HG03520 (cell line): ENCODE results near the gene KRAS.
"Not testable (repeated sequence)": the region's sequence is repeated elsewhere in the genome, so short reads cannot be mapped to it uniquely, and the experiment has no call there.

ENCODE experiments used
- ATAC-seq: cut with Tn5 transposase; IDR thresholded peaks from one replicate; pipeline ENCODE4 v1.9.1; 2021; ENCODE audit warnings: mild to moderate bottlenecking, moderate library complexity; ENCODE audit not compliant: unreplicated experiment

KRAS gene

DNA sequence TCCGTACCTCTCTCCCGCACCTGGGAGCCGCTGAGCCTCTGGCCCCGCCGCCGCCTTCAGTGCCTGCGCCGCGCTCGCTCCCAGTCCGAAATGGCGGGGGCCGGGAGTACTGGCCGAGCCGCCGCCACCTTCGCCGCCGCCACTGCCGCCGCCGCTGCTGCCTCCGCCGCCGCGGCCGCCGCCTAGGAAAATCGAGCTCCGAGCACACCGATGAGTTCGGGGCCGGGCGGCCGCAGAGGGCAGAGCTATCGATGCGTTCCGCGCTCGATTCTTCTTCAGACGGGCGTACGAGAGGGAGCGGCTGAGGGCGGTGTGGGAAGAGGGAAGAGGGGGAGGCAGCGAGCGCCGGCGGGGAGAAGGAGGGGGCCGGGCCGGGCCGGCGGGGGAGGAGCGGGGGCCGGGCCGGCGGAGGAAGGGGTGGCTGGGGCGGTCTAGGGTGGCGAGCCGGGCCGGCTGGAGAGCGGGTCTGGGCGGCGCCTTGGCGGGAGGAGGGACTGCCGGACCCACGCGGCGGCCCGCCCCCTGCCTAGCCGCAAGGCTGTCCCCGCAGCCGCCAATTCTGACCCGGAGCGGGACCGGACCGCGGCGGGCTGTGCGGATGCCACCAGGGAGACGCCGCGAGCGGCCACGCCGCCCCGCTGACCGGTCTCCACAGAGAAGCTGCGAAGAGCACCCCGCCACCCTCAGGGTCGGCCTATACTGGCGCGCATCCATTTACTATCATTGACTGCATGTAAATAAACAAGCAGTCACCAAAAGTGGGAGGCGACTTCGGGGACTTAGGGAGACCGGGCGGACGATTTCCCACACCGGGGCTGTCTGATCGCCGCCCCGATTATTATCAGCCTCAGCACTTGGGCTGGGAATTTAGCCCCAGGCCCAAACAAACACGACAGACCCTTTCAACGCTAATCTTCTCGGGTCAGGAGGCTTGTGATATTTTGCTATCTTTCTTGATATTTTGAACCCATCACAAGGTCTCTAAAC is at the start of gene KRAS:
Gene KRAS (minus strand): TSS at position 186 of the 987 bp plus-strand sequence.
- peak; percentile 76 for ATAC-seq

DNA sequence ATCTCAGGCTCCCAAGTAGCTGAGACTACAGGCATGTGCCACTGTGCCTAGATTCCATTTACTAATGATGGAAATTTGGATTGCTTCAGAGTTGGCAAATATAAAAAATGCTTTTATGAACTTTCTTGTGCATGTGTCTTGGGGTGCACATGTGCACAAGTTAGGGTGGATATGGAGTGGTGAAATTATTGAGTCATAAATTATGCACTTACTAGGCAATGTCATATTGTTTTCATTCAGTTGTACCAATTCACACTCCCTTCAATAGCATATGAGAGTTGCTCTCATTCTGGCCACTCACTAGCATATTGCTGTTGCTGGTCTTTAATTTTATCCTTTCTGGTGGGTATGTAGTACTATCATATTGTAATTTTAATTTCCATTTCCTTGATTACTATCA is 45.7 kb upstream of the KRAS start:
- no peak for ATAC-seq

GRCh38 chr12:25295361-25295760 is 44.6 kb upstream of the KRAS start:
- no peak for ATAC-seq

GRCh38 chr12:25293653-25294052 is 42.9 kb upstream of the KRAS start:
- no peak for ATAC-seq

DNA sequence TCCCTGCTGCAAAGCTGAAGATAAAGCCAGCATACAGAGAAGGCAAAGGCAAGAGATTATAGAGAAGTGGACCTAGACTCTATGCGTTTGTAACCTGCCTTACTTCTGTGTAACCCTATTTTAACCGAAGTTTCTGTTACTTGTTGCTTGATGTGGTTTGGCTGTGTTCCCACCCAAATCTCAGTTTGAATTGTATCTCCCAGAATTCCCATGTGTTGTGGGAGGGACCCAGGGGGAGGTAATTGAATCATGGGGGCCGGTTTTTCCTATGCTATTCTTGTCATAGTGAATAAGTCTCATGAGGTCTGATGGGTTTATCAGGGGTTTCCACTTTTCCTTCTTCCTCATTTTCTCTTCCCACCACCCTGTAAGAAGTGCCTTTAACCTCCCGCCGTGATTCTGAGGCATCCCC is 42.1 kb upstream of the KRAS start:
- not testable (repeated sequence) for ATAC-seq

DNA sequence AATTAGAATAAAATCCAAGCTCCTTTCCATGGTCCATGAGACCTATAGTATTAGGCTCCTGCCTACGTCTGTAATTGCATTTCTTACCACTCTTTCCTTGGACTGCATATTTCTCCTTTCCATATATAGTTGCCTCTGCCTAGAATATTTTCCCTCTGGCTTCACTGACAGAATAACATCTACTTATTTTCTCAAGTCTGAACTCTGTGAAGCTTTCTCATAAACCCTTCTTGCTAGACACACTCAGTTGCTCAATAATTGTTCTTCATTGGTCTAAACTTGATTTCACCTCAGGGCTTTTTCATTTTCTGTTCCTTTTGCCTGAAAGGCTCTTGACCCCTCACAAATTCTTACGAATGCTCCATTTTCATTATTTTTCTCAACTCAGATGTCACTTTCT is 36.9 kb upstream of the KRAS start:
- ATAC-seq: no peak

GRCh38 chr12:25286837-25287236 is 36.1 kb upstream of the KRAS start:
- ATAC-seq: no peak

- ATAC-seq: no peak
Measured at GRCh38 chr12:25284024-25284423, 33.3 kb upstream of the KRAS start.

DNA sequence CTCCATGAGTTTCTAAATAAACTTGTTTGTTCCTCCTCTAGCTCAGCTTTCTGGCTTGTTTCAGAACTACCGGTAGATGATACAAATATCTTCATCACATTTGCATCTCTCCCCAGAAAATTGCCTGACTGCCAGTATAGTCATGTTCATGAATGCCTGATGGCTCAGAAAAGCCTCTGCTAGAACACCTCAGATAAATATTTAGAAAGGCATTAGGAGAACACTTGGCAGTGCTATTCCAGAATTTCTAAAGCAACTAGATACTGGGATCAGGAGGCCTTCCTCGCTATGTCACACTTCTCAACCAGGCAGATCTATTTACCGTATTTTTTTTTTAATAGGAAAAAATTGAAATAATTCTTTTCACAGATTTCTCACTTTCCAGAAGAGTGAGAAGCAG is 32.3 kb upstream of the KRAS start:
- no peak for ATAC-seq

DNA sequence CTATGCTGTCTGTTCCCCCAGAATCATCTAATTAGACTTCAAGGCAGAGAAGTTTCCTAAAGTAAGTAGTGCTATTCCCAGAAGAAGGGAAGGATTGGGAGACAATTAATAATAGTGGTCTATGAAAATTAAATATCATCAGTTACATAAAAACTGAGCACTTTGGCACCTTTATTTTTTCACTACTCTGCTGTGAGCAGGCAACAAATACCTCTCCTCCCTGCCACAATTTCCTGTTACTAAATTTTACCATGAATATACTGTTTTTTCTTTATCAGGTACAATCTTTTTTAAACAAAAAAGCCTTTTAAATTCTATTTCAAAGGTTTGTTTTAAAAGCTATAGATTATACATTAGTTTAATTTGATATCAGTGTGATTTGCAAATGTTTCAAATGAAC is 29.4 kb upstream of the KRAS start:
- ATAC-seq: no peak

GRCh38 chr12:25278269-25278668 is 27.5 kb upstream of the KRAS start:
- ATAC-seq: no peak

GRCh38 chr12:25276199-25276937 is 25.6 kb upstream of the KRAS start:
- ATAC-seq: no peak

- ATAC-seq: no peak
Measured at GRCh38 chr12:25271486-25272098, 20.9 kb upstream of the KRAS start.

DNA sequence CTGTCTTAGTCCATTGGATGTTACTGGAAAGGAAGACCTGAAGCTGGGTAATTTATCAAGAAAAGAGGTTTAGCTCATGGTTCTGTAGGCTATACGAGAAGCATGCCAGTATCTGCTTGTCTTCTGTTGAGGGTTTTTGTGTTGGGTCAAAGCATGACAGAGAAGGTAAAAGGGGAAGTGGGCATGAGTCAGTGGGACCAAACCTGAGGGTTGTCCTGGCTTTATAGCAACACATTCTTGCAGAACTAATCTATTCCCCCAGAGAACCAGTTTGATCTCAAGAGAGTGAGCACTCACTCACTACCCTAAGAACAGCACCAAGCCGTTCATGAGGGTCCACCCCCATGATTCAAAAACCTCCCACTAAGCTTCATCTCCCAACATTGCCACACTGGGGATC is 19.0 kb upstream of the KRAS start:
- no peak for ATAC-seq

GRCh38 chr12:25266497-25266896 is 15.8 kb upstream of the KRAS start:
- no peak for ATAC-seq

GRCh38 chr12:25264862-25265261 is 14.1 kb upstream of the KRAS start:
- ATAC-seq: no peak

DNA sequence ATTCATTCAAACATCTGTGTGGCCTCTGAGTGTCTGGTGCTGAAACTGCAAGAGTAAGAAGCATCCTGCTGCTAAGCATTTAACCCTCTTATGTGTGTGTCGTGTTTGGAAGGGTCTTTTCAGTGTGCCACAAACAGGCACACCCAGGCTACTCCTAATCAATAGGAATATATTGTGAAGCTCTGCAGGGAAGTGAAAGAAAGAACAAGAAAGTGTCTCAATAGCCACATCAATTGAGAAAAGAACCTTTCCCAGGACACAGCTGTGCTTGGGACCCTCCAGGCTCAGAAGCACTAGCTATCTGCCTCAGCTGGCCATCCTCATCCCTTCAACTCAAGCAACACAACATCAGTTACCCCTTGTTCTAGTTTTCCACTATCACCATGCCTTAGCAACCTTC is 13.4 kb upstream of the KRAS start:
- no peak for ATAC-seq

DNA sequence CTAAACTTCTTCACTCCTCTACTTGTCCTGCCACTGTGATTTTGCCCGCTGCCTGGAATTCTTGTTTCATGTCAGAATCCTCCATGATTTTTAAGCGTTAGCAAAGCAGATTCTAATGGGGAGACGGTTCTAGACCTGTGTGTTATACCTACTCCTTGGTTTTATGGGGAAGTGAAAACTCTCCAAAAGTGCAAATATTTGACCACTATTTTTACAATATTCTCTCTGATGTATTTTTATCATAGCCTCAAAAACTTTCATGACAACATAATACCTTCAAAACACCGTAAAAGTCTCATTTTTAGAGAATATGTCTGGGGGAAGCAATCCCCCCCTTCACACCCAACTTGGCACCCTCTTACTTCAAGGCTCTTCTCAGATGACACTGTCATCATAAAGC is 12.9 kb upstream of the KRAS start:
- no peak for ATAC-seq

GRCh38 chr12:25262389-25263074 is 11.8 kb upstream of the KRAS start:
- no peak for ATAC-seq

DNA sequence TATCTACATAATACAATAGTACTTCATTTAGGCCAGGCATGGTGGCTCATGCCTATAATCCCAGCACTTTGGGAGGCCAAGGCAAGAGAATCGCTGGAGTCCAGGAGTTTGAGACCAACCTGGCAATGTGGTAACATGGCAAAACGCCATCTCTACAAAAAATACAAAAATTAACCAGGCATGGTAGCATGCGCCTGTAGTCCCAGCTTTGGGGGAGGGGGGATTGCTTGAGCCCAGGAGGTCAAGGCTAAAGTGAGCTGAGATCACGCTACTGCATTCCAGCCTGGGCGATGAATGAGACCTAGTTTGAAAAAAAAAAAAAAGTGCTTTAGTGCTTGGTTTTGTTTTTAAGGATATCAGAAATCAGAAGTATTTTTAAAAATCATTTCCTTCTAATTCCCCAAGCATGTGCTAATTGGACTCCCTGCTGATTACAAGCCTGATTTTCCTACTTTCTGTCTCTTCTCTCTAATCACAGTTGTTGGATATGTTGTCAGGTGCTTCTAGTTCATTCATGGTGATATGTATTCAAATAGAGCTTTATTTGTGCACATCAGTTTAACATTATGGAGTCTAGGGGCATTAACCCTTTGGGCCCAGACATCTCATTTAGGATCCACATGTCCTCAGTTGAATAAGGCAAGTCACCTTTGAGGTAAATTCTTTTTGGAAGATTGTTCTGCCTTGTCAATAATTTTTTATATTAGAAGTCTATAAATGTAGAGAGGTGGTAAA is 7.0 kb upstream of the KRAS start:
- no peak for ATAC-seq
